ENCODE measurements around the gene TMEM164.
"Not testable (repeated sequence)": the region's sequence is repeated elsewhere in the genome, so short reads cannot be mapped to it uniquely, and the experiment has no call there.

The TMEM164 gene

DNA sequence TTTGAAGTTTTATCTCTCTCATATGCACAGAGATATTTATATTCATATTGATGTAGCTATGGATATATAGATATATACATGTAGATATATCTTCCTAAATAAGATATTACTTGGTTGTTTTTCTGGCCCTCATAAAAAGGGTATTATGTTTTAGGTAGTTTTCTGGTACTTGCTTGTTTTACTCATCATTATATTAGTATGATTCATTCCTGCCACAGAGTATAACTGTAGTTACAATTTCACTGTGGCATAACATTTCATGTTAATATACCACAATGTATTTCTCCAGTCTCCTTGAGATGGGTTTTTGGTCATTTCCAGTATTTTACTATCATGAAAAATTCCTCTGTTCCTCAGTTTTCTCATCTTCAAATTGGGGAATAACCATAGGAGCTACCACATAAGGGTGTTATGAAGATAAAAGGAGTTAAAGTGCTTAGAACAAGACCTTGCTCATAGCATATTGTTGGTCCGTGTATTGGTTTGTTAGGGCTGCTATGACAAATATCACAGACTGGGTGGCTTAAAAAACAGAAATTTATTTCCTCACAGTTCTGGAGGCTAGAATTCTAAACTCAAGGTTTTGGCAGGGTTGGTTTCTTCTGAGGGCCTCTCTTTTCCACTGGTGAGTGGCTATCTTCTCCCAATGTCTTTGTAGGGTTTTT, 129.7 kb downstream of the TMEM164 start:
- no peak for DNase-seq (ENCODE audit: low read depth in 2 of 2)

DNA sequence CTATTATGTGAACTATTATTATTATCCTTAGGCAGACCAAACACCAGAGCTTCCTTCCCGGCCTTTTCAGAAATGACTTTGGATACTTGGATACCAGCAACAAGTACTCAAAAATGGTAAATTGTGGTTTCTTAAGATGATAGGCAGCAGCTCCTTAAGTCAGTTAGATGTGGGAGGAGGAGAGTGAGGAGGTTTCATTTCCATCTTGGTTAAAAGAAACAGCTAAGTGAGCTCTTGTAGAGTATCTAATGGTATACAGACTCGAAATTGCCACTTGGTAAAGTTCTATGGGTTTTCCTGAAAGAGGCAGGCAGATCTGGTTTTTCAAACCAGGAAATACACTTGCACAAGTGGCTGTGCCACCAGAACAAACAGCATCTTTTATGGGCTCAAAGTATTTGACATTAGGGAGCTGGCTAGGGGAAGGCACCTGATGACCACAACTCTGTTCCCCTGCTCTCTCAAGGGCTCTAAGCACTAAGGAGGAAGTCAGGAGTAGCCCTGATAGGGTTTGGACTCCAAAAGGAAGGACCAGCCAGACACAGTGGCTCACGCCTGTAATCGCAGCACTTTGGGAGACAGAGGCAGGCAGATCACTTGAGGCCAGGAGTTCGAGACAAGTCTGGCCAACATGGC, 130.9 kb downstream of the TMEM164 start:
- no peak for DNase-seq (ENCODE audit: low read depth in 2 of 2)

DNA sequence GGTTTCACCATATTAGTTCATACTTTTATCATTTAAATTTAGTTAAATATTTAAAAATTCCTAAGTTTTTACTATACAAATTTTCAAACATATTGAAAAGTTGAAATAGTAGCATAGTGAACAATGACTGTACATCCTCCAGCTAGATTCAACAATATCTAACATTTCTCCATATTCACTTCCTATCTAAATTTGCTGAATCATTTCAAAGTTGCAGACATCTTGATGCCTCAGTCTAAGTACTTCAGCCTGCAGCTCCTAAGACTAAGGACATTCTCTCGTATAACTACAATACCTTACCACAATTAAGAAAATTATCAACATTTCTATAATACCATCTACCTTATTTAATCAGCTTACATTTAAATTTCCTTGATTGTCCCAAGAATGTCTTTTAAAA, 132.7 kb downstream of the TMEM164 start:
- DNase-seq (ENCODE audit: low read depth in 2 of 2) = no peak

DNA sequence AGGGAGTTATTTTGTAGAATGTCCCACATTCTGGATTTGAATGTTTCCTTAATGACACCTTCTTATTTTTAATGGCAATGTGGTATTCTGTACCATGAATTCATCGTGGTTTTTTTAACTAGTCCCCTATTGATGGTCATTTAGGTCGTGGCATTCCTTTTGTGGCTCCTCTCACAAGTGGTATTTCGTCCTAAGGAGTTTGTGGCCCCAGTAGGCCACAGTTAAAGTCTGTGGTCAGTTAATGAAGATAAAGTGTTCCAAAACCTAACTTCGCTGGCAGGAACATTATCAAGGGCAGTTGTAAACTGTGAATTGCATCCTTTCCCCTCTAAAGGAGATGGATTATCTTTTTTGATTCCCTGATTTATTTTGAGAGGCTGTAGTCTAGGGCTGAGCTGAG, 133.2 kb downstream of the TMEM164 start:
- DNase-seq (ENCODE audit: low read depth in 2 of 2) = no peak

DNA sequence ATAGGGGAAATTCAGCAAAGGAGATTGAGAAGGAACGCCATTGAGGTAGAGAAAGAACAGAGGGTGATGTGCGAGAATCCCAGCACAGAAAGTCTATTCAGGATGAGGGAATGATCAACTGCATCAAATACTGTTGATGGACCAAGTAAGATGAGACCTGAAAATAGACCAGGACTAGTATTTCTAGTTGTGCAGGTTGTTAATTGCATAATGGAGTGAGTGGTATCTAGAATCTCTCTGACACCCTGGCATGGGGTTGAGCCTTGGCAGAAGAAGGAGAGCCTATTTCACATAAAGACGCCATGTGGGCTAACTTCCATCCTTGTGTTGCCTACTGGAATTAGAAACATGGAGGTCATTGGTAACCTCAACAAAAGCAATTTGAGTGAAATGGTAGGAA, 135.6 kb downstream of the TMEM164 start:
- DNase-seq (ENCODE audit: low read depth in 2 of 2) = no peak

DNA sequence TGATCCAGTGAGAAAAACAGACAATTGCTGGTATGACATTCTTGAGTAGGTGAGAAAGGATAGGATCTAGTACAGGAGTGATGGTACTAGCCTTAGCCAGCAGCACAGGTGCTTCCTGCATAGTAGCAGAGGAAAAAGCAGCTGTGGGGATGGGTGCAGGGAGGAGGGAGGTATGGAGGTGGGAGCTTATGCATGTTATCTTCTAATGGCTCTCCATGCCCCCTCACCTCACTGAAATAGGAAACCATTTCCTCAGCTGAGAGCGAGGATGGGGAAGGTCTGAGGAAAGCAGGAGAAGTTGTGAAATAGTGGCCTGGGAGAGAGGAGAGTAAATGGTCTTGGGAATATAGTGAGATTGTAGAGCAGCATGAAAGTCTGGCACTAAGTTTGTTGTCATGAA, 136.3 kb downstream of the TMEM164 start:
- no peak for DNase-seq (ENCODE audit: low read depth in 2 of 2)

DNA sequence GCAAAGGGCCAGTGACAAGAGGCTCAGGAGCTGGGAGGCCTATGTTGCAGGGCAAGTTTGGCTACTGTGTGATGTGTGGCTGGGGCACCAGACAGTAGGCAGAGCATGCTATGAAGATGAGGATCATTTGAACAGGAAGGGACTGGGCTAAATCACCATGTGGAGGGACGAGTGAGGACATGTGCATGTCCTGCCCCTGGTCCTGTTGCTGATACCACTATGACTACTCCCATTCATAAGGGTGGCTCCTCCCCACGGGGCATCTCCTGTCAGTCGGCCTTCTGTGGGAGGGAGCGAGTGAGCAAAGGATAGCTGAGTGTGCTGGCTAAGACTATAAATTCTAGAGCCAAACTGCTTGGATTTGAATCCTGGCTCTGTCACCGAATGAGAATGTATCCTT, 139.2 kb downstream of the TMEM164 start:
- DNase-seq (ENCODE audit: low read depth in 2 of 2) = no peak

DNA sequence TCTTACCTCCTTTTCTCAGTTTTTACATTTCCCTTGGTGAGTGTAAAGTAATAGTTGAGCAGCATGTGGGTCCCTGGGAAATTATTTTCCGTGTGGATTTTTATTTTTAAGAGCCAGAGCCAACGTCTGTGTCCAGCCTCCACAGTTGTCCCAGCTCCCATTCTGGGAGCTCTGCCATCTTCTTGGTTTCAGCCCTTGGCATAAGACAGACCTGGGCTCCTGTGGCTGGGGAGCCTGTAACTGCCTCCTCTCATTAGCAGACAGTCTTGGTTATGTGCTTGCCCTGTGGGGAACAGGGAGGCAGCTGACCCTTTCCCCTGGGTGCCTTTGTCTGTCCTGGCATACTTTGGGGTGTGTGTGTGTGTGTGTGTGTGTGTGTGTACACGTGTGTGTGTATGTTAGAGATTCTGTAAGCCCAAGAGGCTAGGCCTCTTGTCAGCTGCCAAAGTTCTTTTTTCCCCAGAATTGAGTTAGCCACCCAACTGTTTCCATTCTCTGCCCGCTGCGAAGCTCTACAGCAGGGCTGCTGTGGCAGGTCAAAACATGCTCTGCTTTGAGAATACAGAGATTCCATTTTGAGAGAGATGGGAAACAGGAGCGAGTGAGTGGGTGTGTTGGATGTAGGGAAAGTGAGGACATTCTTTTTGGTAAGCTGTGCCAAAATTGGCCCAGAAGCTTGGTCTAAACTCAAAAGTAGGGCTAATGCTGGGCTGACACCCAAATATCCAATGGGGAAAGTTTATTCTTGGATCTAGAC, 140.7 kb downstream of the TMEM164 start:
- DNase-seq (ENCODE audit: low read depth in 2 of 2) = no peak

DNA sequence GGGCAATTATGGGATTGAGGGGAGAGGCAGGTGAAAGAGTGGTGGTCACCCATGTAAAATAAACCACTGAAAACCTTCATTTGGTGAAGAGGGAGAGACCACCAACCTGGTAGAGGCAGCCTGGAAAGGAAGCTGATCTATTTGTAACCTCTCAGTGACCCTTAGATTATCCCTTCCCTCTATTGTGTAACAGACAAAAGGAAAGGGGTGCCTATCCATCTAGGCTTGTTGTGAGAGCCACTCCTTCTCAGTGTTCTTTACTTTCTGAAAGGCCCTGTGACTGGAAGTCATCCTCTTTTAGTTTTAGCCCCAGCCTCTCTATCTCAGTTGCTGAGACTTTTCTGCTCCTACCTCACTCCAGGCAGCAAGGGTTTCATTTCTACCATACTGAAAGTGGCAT, 142.4 kb downstream of the TMEM164 start:
- DNase-seq (ENCODE audit: low read depth in 2 of 2) = no peak

DNA sequence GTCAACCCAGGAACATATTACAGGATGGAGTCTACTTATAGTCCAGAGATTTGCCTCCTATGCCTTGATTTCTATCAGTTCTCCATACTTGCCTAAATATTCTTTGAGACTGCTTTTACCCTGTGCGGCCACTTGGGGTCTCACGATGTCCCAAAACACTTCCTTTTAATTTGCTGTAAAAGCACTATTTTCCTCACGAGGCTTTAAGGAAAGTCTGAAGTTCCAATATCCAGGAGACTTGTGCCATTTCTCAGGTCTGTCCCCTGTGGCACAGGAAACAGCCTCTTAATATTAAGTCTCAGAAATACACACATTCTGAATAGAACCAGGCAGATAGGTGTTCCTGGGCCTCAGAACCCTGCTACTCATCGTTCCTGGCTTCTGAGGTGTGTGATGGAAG, 142.9 kb downstream of the TMEM164 start:
- DNase-seq (ENCODE audit: low read depth in 2 of 2) = no peak

DNA sequence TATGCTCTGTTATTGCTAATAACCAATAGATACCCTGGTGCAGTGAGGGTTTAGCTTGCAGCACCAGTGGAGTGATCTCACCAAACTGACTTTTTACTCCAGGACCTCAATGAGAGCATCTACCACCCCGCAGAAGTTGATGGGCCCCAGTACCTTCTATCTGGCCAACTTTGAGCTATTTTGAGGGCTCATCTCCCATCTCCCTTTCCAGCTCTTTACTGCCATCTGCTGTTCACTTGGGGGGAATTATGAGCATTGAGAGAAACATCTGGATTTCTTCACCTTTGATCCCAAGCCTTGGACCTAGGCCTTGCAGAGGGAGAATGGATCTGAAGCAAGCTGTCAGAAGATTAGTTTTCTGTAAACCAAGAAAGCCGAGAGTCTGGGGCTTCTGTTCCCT, 143.6 kb downstream of the TMEM164 start:
- no peak for DNase-seq (ENCODE audit: low read depth in 2 of 2)

DNA sequence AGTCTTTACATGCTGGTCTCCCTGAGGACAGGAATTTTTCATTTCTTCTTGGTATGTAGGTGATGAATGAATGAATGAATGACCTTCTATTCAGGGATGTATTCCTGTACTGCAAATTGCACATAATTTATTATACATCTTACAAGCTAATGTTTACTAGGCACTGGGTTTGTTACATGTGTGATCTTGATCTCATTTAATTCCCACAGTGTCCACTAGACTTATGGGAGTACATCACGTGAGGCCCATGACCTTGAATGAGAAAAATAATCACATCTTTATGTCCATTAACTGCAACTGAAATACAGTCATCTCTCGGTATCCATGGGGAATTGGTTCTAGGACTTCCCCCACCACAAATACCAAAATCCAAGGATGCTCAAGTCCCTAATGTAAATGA, 150.3 kb downstream of the TMEM164 start:
- DNase-seq (ENCODE audit: low read depth in 2 of 2) = no peak

DNA sequence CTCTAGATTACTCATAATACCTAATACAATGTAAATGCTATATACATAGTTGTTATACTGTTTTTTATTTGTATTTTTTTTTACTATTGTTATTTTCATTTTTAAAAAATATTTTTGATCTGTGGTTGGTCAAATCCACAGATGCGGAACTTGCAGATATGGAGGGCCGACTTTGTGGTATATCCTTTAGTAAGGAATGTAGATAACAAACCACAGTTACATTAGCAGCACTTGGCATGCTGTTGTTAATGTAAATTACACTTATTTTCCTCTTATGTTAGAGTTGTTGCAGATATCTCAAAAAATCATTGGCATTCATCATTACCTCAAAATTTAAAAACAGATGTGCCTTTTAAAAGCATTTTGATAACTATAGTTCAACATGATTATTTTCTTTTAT, 151.0 kb downstream of the TMEM164 start:
- no peak for DNase-seq (ENCODE audit: low read depth in 2 of 2)

DNA sequence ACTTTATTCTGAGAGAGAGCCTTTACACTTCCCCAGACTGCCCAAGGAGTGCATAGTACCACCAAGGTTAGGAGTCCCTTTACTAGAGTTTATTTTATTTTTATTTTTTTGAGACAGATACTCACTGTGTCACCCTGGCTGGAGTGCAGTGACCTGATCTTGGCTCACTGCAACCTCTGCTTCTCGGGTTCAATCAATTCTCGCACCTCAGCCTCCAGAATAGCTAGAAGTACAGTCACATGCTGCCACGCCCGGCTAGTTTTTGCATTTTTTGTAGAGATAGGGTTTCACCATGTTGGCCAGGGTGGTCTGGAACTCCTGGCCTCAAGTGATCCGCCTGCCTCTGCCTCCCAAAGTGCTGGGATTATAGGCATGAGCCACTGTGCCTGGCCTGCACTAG, 151.4 kb downstream of the TMEM164 start:
- not testable (repeated sequence) for DNase-seq (ENCODE audit: low read depth in 2 of 2)

DNA sequence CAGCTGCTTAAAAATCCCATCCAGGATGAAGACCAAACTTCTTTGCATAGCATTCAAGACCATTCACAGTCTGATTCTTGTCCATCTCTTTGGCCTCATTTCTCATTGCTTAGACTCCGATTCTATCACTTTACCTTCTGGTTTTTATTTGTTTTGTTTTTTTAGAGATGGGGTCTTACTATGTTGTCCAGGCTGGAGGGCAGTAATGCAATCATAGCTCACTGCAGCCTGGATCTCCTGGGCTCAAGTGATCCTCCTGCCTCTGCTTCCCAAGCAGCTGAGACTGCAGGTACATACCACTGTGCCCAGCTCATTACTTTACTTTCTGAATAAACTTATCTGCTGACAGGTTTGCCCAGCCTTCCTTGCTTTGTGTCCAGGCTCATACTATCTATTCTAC, 152.8 kb downstream of the TMEM164 start:
- DNase-seq (ENCODE audit: low read depth in 2 of 2) = no peak

DNA sequence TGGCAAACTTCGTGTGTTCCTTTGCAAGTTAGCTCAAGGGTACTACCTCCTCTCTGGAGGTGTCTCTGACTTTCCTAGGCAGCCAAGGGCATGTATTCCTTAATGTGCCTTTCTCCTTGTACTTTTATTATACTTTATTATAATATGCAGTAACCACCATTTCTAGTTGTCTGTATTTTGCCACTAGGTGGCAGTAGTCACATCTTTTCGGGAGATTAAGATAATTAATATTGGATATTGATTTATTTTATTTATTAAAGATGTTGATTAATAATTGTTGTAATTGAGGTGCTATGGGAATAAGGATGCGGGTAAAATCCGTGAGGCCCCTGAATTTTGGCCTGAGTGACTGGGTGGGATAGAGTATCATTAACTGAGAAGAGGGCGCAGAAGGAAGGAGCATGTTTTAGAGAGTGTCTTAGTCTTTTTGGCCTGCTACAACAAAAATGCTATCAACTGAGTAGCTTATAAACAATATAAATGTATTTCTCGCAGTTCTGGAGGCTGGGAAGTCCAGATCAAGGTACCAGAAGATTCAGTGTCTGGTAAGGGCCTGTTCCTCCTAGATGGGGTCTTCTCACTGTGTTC, 153.3 kb downstream of the TMEM164 start:
- DNase-seq (ENCODE audit: low read depth in 2 of 2) = no peak

DNA sequence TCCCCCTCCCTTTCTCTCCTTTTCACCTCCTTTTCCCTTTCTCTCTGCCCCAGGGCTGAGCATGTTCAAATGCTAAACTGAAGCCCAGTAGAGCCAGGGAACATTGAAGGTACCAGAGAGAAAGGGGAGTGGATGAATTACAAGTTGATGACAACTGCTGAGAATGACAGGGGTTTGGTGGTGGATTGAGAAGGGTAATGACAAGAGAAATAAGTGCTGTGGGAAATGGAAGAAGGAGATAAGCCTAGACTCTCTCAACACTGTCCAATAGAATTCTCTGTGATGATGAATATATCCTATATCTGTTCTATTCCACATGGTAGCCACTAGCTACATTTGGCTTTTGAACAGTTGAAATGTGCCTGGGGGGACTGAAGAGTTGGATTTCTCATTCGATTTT, 154.5 kb downstream of the TMEM164 start:
- no peak for DNase-seq (ENCODE audit: low read depth in 2 of 2)

DNA sequence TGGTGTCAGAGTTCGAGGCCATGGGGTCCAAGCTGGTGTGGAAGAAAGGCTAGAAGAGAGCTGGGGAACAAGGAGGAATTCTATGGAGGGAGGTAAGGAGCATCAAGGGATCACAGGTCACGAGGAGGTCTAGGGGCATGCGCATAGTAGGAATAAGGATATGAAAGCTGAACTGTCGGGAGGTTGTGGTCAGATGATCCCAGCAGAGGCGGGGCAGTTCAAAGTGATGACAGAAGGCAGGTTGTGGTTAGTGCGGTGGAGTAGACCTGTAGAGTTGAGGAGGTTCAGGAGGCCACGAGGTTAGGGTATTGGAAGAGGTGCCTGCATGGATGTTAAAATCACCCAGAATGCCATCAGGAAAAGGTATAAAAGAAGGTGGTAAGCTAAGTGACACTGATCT, 156.3 kb downstream of the TMEM164 start:
- DNase-seq (ENCODE audit: low read depth in 2 of 2) = no peak

DNA sequence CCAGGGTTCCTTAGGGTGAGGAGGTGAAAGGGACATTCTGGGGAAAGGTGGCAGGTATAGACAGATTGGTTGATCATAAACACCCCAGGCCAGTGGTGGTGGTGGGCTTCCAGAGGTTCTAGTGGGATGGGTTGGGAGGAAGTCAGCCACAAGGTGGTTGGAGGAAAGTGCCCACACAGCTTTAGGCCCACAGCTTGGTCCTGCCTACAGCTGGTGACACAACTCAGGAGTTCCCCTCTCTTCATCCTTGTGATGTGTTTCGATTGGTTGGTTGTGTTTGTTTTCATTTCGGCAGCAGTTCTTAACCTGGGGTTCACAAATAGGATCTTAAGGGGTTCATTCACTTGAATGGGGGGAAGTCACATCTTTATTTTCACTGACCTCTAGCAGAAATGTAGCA, 157.0 kb downstream of the TMEM164 start:
- DNase-seq (ENCODE audit: low read depth in 2 of 2) = no peak

DNA sequence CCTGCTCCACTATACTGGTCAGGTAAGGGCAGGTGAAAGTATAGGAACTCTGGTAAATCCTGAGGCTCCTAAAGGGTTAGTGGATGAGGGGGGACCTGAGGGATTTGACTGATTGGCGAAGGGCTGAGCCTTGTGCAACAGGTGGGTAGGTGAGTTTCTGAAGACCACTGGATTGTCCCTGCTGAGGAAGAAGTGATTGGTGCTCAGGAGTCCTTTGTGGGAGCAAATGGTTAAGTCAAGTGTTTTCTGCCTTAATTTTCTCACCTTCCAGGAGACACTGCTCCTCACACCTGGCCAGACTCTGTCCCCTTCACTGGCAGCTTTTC, 158.4 kb downstream of the TMEM164 start:
- no peak for DNase-seq (ENCODE audit: low read depth in 2 of 2)

DNA sequence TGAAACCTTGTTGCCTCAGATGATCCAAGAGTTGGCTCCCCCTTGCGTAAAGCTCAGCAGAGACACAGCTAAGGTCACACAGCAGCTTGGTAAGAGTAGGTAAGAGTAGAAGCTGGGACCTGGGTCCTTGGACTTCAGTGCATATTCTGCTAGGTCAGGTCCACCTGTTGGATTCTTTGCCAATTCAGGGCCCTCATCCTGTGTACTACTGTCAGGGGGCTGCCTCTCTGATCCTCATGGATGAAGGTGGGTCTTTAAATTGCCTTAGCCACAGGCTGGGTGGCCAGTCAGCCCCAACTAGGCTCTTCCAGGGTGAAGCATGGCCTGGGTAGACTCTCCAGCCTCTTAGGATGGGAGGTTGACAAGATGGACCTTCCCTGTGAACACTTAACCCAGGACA, 159.2 kb downstream of the TMEM164 start:
- no peak for DNase-seq (ENCODE audit: low read depth in 2 of 2)

DNA sequence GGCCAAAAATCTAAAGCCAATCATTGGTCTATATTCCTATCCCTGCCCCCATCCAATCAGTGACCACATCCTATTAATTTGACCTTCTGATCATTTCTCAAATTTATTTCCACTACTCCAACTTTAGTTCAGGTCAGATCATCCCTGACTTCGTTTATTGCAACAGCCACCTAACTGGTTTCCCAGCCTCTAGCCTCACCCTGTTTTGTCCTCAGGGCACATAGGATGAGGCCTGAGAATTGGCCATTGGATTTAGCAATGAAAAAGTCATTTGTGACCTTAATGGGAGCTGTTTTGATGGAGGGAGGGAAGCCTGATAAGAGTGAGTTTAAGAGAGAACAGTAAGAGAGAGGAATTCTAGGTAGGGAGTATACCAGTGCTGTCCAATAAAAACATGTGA, 160.0 kb downstream of the TMEM164 start:
- DNase-seq (ENCODE audit: low read depth in 2 of 2) = no peak

DNA sequence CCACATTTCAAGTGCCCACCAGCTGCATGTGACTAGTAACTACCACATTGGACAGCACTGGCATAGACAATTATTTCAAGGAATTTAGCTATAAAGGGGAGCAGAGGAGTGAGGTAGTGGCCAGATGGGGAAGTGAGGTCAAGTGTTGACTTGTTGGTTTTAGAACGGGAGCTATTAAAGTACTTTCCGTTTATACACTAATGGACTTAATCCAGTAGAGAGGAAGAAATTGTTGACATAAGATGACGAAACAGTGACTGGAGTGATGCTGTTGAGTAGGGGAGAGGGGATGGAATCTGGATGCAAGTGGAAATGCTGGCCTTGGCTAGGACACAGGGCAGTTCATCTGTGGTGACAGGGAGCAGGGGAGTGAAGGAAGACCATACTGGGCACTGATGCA, 160.6 kb downstream of the TMEM164 start:
- DNase-seq (ENCODE audit: low read depth in 2 of 2) = no peak

Data from stimulated activated CD8-positive, alpha-beta memory T cell treated with anti-CD3 and anti-CD28 coated beads, Interleukin-7, amount 100 ng/mL, for 4 hours (primary cell).